Upper lobe of left lung (tissue), 4 donors: ENCODE measurements around the gene CPLX1.

Source experiments
- POLR2A ChIP-seq, 4 donors: fragments of 450-650 bp; IDR thresholded peaks; one replicate each; pipeline ENCODE4 v1.5.1; 2016 to 2017; ENCODE audit warnings: antibody characterized with exemption in 4 of 4, mild to moderate bottlenecking in 2 of 4
- TF ChIP-seq, protein P1 (sequence below), 6 experiments: fragments of 450-650 bp in 4 of 6; fragments of 200-600 bp in 2 of 6; sonication (generic) in 2 of 6; IDR thresholded peaks; one replicate each; pipeline ENCODE4 v1.5.1; 2016 to 2019; ENCODE audit warnings: antibody characterized with exemption in 6 of 6

DNA sequence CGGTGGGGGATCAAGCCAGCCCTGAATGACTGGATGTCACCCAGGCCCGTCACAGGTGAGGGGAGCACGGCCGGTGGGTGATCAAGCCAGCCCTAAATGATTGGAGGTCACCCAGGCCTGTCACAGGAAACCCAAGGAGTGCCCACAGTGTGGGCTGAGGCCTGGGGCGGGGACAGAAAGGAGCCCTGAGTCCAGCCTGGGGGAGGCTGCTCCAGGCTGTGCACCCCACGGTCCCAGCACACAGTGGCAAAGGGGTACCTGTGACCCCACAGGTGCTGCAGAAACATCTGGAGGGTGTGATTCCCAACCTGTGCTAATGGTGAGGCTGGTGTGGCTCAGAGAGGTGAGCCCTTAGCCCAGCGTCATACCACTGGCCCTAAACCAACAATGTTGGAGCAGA, 6.2 kb upstream of the CPLX1 start:
- TF ChIP-seq, protein P1, sequence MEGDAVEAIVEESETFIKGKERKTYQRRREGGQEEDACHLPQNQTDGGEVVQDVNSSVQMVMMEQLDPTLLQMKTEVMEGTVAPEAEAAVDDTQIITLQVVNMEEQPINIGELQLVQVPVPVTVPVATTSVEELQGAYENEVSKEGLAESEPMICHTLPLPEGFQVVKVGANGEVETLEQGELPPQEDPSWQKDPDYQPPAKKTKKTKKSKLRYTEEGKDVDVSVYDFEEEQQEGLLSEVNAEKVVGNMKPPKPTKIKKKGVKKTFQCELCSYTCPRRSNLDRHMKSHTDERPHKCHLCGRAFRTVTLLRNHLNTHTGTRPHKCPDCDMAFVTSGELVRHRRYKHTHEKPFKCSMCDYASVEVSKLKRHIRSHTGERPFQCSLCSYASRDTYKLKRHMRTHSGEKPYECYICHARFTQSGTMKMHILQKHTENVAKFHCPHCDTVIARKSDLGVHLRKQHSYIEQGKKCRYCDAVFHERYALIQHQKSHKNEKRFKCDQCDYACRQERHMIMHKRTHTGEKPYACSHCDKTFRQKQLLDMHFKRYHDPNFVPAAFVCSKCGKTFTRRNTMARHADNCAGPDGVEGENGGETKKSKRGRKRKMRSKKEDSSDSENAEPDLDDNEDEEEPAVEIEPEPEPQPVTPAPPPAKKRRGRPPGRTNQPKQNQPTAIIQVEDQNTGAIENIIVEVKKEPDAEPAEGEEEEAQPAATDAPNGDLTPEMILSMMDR (IDR thresholded peaks at IDR 0.05): no peak
- no peak for TF ChIP-seq POLR2A (IDR thresholded peaks at IDR 0.05)
